H9 (cell line): Measurements from ENCODE around the gene DTNBP1. TPM values are rescaled to one million over a fixed set of nuclear protein-coding genes. Genes with fewer than 3 reads are reported as not detected.

ENCODE experiments used
- DNase-seq: peaks from one replicate; pipeline ENCODE4 v3.0.0-alpha.2; 2017
- H2AFZ ChIP-seq: one replicate; pipeline ENCODE4 v1.6.1; 2013; ENCODE audit warnings: mild to moderate bottlenecking, low read length, control low read depth, moderate library complexity
- H2AK5ac ChIP-seq: 2 replicates; pipeline ENCODE4 v1.6.1; 2013; ENCODE audit warnings: low read length, control low read depth, mixed read lengths; ENCODE audit not compliant: insufficient read length
- H2BK120ac ChIP-seq: one replicate; pipeline ENCODE4 v1.6.1; 2013; ENCODE audit warnings: low read depth, mild to moderate bottlenecking, low read length, control low read depth, inconsistent platforms; ENCODE audit not compliant: poor library complexity, severe bottlenecking
- H2BK12ac ChIP-seq: 2 replicates; pipeline ENCODE4 v1.6.1; 2013; ENCODE audit warnings: low read length, control low read depth, mixed read lengths, low read depth; ENCODE audit not compliant: insufficient read length
- H2BK15ac ChIP-seq: 2 replicates; pipeline ENCODE4 v1.6.1; 2013; ENCODE audit warnings: low read depth, low read length, control low read depth
- H2BK20ac ChIP-seq: one replicate; pipeline ENCODE4 v1.6.1; 2013; ENCODE audit warnings: low read depth, mild to moderate bottlenecking, low read length, control low read depth, inconsistent platforms; ENCODE audit not compliant: poor library complexity, severe bottlenecking
- H2BK5ac ChIP-seq: 2 replicates; pipeline ENCODE4 v1.6.1; 2013; ENCODE audit warnings: low read length, control low read depth, mixed read lengths; ENCODE audit not compliant: insufficient read length
- H3K14ac ChIP-seq: 2 replicates; pipeline ENCODE4 v1.6.1; 2013; ENCODE audit warnings: low read length, control low read depth; ENCODE audit not compliant: insufficient read depth
- H3K18ac ChIP-seq: 2 replicates; pipeline ENCODE4 v1.6.1; 2013; ENCODE audit warnings: low read depth, mild to moderate bottlenecking, mixed read lengths, low read length, control low read depth; ENCODE audit not compliant: insufficient read length
- H3K23ac ChIP-seq: 2 replicates; pipeline ENCODE4 v1.6.1; 2013; ENCODE audit warnings: low read length, control low read depth, mixed read lengths, low read depth; ENCODE audit not compliant: insufficient read length
- H3K23me2 ChIP-seq: 2 replicates; pipeline ENCODE4 v1.6.1; 2013; ENCODE audit warnings: low read depth, mild to moderate bottlenecking, mixed read lengths, low read length, control low read depth; ENCODE audit not compliant: insufficient read length, poor library complexity, severe bottlenecking
- H3K27ac ChIP-seq: 2 replicates; pipeline ENCODE4 v1.5.1; 2013; ENCODE audit warnings: low read length, control low read depth, mixed read lengths, low read depth; ENCODE audit not compliant: insufficient read length
- H3K27me3 ChIP-seq: 2 replicates; pipeline ENCODE4 v1.6.1; 2013; ENCODE audit warnings: low read length, control low read depth, inconsistent platforms; ENCODE audit not compliant: insufficient read depth
- H3K4ac ChIP-seq: 2 replicates; pipeline ENCODE4 v1.6.1; 2013; ENCODE audit warnings: low read depth, mild to moderate bottlenecking, control low read depth, inconsistent platforms, low read length, moderate library complexity
- H3K4me1 ChIP-seq: 2 replicates; pipeline ENCODE4 v1.6.1; 2013; ENCODE audit warnings: low read length, control low read depth, inconsistent platforms; ENCODE audit not compliant: insufficient read depth
- H3K4me2 ChIP-seq: 2 replicates; pipeline ENCODE4 v1.6.1; 2013; ENCODE audit warnings: low read length, control low read depth, mixed read lengths; ENCODE audit not compliant: insufficient read length, insufficient read depth
- H3K56ac ChIP-seq: 2 replicates; pipeline ENCODE4 v1.6.1; 2013; ENCODE audit warnings: low read depth, mild to moderate bottlenecking, mixed read lengths, low read length, control low read depth; ENCODE audit not compliant: insufficient read length
- H3K79me1 ChIP-seq: 2 replicates; pipeline ENCODE4 v1.6.1; 2013; ENCODE audit warnings: low read depth, mild to moderate bottlenecking, moderate library complexity, low read length, control low read depth, inconsistent platforms; ENCODE audit not compliant: insufficient read depth, poor library complexity, severe bottlenecking
- H3K79me2 ChIP-seq: 2 replicates; pipeline ENCODE4 v1.6.1; 2013; ENCODE audit warnings: low read length, control low read depth, inconsistent platforms; ENCODE audit not compliant: insufficient read depth
- H3K9ac ChIP-seq: 2 replicates; pipeline ENCODE4 v1.6.1; 2013; ENCODE audit warnings: low read length, control low read depth, mixed read lengths; ENCODE audit not compliant: insufficient read length; ENCODE audit errors: extremely low read depth
- H3K9me3 ChIP-seq: one replicate; pipeline ENCODE4 v1.6.1; 2013; ENCODE audit warnings: low read depth, low read length, inconsistent platforms; ENCODE audit not compliant: control insufficient read depth
- H3T11ph ChIP-seq: one replicate; pipeline ENCODE4 v1.6.1; 2013; ENCODE audit warnings: mild to moderate bottlenecking, low read length, control low read depth, inconsistent platforms
- H4K20me1 ChIP-seq: one replicate; pipeline ENCODE4 v1.6.1; 2013; ENCODE audit not compliant: control insufficient read depth, insufficient read length, insufficient read depth
- H4K5ac ChIP-seq: 2 replicates; pipeline ENCODE4 v1.6.1; 2013; ENCODE audit warnings: low read depth, mild to moderate bottlenecking, mixed read lengths, low read length, control low read depth; ENCODE audit not compliant: insufficient read length
- H4K8ac ChIP-seq: replicated peaks from 2 replicates; pipeline ENCODE4 v1.6.1; 2013; ENCODE audit warnings: low read length, control low read depth, mixed read lengths, low read depth; ENCODE audit not compliant: insufficient read length
- H4K91ac ChIP-seq: 2 replicates; pipeline ENCODE4 v1.6.1; 2013; ENCODE audit warnings: low read depth, mild to moderate bottlenecking, moderate library complexity, mixed read lengths, low read length, control low read depth; ENCODE audit not compliant: insufficient read length
- H3K27ac Mint-ChIP-seq, 3 experiments: 2 replicates in 2 of 3; 3 replicates in 1 of 3; pipeline ENCODE4 v1.8.0; 2020 to 2021; ENCODE audit warnings: mixed read lengths in 3 of 3, mild to moderate bottlenecking in 1 of 3, moderate library complexity in 1 of 3
- H3K27me3 Mint-ChIP-seq: 2 replicates; pipeline ENCODE4 v1.8.0; 2021; ENCODE audit warnings: low read depth, mild to moderate bottlenecking, moderate library complexity, mixed read lengths
- H3K36me3 Mint-ChIP-seq, 3 experiments: 2 replicates in 2 of 3; 3 replicates in 1 of 3; pipeline ENCODE4 v1.8.0; 2020 to 2021; ENCODE audit warnings: low read depth in 3 of 3, mixed read lengths in 3 of 3; ENCODE audit not compliant: insufficient read depth in 1 of 3
- H3K4me1 Mint-ChIP-seq, 2 experiments: 2 replicates each; pipeline ENCODE4 v1.8.0; 2020; ENCODE audit warnings: mixed read lengths in 2 of 2
- H3K4me3 Mint-ChIP-seq, 2 experiments: 2 replicates in 1 of 2; 3 replicates in 1 of 2; pipeline ENCODE4 v1.8.0; 2020 to 2021; ENCODE audit warnings: mild to moderate bottlenecking in 2 of 2, mixed read lengths in 2 of 2, moderate library complexity in 1 of 2
- H3K9me3 Mint-ChIP-seq, 2 experiments: 2 replicates in 1 of 2; 3 replicates in 1 of 2; pipeline ENCODE4 v1.8.0; 2020; ENCODE audit warnings: mild to moderate bottlenecking in 2 of 2, mixed read lengths in 2 of 2, moderate library complexity in 1 of 2
- CTCF ChIP-seq: fragments of 200-600 bp; sonication (generic); conservative IDR thresholded peaks from 3 replicates; pipeline ENCODE4 v1.8.0; 2021; ENCODE audit warnings: antibody characterized with exemption, mild to moderate bottlenecking
- WGBS: extraction: QIAGEN DNeasy Blood & Tissue Kit; methylation state at CpG from one replicate; pipeline ENCODE4 v1.1.7; 2013; ENCODE audit warnings: missing lambda C conversion rate, low lambda C conversion rate, mixed read lengths; ENCODE audit not compliant: insufficient read length; ENCODE audit errors: extremely low coverage; 5-methylcytosine and 5-hydroxymethylcytosine counted together
- total RNA-seq: library from RNA; stranded (reverse); gene quantifications from 2 replicates; pipeline ENCODE4 v1.2.1, GENCODE V29; 2021

DTNBP1 gene
- total RNA-seq, 1 experiment from 2014 or later: 12.9 TPM

DNA sequence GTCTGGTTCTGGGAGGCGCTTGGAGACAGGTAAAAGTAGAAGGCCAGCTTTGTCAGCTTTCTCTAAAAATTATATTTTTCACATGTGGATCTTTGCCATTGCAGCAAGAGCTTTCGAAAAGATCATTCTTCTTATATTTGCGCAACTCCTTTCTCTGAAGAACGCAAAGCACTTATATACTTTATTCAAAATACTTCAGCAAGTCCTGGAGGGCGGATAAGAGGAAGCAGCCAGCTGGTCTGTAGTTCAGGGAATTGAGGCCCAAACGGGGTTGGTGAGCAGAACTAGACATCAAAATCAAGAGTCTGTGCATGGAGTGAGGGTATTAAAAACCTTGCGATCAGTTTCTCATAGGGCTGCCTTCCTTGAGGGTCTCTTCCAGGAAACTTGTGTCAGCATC is 182.3 kb downstream of the DTNBP1 start:
- Histone ChIP-seq H3K23me2 (no peaks in the 10 kb centered on the region), H3K4me2 (no peak overlapping the region), H3K23ac (no peak overlapping the region), H2BK120ac (no peak overlapping the region), H3K14ac (no peak overlapping the region), H3T11ph (no peak overlapping the region), H3K56ac (no peak overlapping the region), H3K9ac (no peak overlapping the region), H2BK15ac (no peak overlapping the region), H3K79me2 (peaks cover 69% of the 10 kb centered on the region; the same call in 1 of the 2 replicates), H4K20me1 (no peaks in the 10 kb centered on the region), H4K91ac (no peak overlapping the region), H2BK12ac (no peak overlapping the region), H3K27ac (no peak overlapping the region), H3K27me3 (no peaks in the 10 kb centered on the region), H3K9me3 (no peaks in the 10 kb centered on the region), H3K18ac (no peak overlapping the region), H2BK20ac (no peak overlapping the region), H4K5ac (no peak overlapping the region), H3K79me1 (peaks cover 9% of the 10 kb centered on the region), H2AK5ac (no peak overlapping the region), H4K8ac (no peak overlapping the region), H3K4ac (no peak overlapping the region), H2BK5ac (no peak overlapping the region), H2AFZ (no peak overlapping the region), H3K4me1 (peaks cover 5% of the 10 kb centered on the region)
- H3K4me3 Mint-ChIP-seq: no peak overlapping the region
- H3K27me3 Mint-ChIP-seq: no peaks in the 10 kb centered on the region
- peak overlapping the region in 1 of 3 experiments; percentile 53; a peak in 1 of 7 replicates for H3K27ac Mint-ChIP-seq
- no peaks in the 10 kb centered on the region for H3K9me3 Mint-ChIP-seq
- WGBS: no CpG with 5 or more reads among the region's 7 CpGs
- no peak for DNase-seq
- H3K36me3 Mint-ChIP-seq: peaks cover 4 to 14% (median 6%) of the 10 kb centered on the region in 3 experiments; a peak in 6 of 7 replicates
- H3K4me1 Mint-ChIP-seq: peaks cover 71 to 73% of the 10 kb centered on the region in 2 experiments
- no peak for TF ChIP-seq CTCF
